Activated naive CD4-positive, alpha-beta T cell treated with anti-CD3 and anti-CD28 coated beads, Interleukin-2, amount 10 ng/mL, durations not matched to agents 7 days and 5 days (primary cell): ENCODE results near the gene PPP1R8.
A peak's percentile ranks its signal among the peaks of the same experiment; 100 is the strongest.
"Not testable (repeated sequence)": the region's sequence is repeated elsewhere in the genome, so short reads cannot be mapped to it uniquely, and the experiment has no call there.

Experiments
- CTCF ChIA-PET: fragments of 350-600 bp; sonication (Branson Sonifier 250); formaldehyde crosslinking; loops from one replicate; lab custom pipeline; 2021; ENCODE audit warnings: antibody characterized with exemption; lab: Charles Lee
- DNase-seq: peaks from one replicate; pipeline ENCODE4 v3.0.0-alpha.2; 2020
- H3K27ac Mint-ChIP-seq: one replicate; pipeline ENCODE4 v1.8.0; 2021; ENCODE audit warnings: mild to moderate bottlenecking, moderate library complexity, mixed read lengths
- H3K27me3 Mint-ChIP-seq: one replicate; pipeline ENCODE4 v1.8.0; 2021; ENCODE audit warnings: mild to moderate bottlenecking, mixed read lengths
- H3K36me3 Mint-ChIP-seq: one replicate; pipeline ENCODE4 v1.8.0; 2021; ENCODE audit warnings: mixed read lengths
- H3K4me1 Mint-ChIP-seq: one replicate; pipeline ENCODE4 v1.8.0; 2021; ENCODE audit warnings: mixed read lengths
- H3K4me3 Mint-ChIP-seq: one replicate; pipeline ENCODE4 v1.8.0; 2021; ENCODE audit warnings: mild to moderate bottlenecking, moderate library complexity, mixed read lengths
- H3K9me3 Mint-ChIP-seq: one replicate; pipeline ENCODE4 v1.8.0; 2021; ENCODE audit warnings: mixed read lengths

Gene PPP1R8

GRCh38 chr1:27830621-27831440 lies at the start of gene PPP1R8:
Gene PPP1R8 (plus strand): TSS chr1:27830782. CDS start chr1:27830836, 54 bp downstream.
- Mint-ChIP-seq H3K9me3 (no peaks in the 10 kb centered on the region), H3K4me3 (peak within 1 kb of the TSS; percentile 93), H3K4me1 (peaks cover 37% of the 10 kb centered on the region), H3K36me3 (peaks cover 21% of the 10 kb centered on the region), H3K27ac (peak within 1 kb of the TSS; percentile 89), H3K27me3 (no peaks in the 10 kb centered on the region)
- CTCF ChIA-PET: interaction anchor here (0.6 kb wide), 2 partner anchors 8 to 194 kb away, joined by 3 read pairs; no protein-coding TSS in a partner anchor
- peak; percentile 91 for DNase-seq

GRCh38 chr1:27782950-27783349 lies 47.6 kb upstream of the PPP1R8 start:
- Mint-ChIP-seq H3K27me3 (no peaks in the 10 kb centered on the region), H3K4me3 (no peak overlapping the region), H3K36me3 (peaks cover 6% of the 10 kb centered on the region), H3K4me1 (peaks cover 2% of the 10 kb centered on the region), H3K9me3 (no peaks in the 10 kb centered on the region), H3K27ac (no peak overlapping the region)
- CTCF ChIA-PET: no interaction called here
- DNase-seq: no peak

DNA sequence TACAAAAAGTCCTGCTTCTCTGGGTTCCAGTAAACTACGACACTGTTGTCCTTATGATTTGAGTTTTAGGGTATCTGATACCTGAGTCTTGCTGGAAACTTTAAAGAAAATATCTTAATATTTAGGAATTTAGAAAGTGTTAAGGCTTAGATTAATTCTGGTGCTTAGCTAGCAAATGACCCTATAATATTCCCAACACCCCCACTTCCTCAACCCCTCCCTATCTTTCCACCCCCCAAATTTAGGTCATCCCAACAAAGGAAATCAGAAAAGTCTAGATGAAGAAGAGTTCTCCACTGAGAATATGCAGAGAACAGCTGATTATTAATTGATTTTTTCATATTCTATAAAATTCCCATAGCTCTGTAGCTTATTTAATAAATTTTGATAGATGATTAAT lies 45.9 kb upstream of the PPP1R8 start:
- Mint-ChIP-seq H3K4me1 (peaks cover 2% of the 10 kb centered on the region), H3K27me3 (no peaks in the 10 kb centered on the region), H3K36me3 (peaks cover 5% of the 10 kb centered on the region), H3K27ac (no peak overlapping the region), H3K9me3 (no peaks in the 10 kb centered on the region), H3K4me3 (no peak overlapping the region)
- no peak for DNase-seq
- CTCF ChIA-PET: interaction anchor here (0.9 to 1.3 kb wide), 2 partner anchors 88 to 368 kb away, joined by 3 read pairs; no protein-coding TSS in a partner anchor

DNA sequence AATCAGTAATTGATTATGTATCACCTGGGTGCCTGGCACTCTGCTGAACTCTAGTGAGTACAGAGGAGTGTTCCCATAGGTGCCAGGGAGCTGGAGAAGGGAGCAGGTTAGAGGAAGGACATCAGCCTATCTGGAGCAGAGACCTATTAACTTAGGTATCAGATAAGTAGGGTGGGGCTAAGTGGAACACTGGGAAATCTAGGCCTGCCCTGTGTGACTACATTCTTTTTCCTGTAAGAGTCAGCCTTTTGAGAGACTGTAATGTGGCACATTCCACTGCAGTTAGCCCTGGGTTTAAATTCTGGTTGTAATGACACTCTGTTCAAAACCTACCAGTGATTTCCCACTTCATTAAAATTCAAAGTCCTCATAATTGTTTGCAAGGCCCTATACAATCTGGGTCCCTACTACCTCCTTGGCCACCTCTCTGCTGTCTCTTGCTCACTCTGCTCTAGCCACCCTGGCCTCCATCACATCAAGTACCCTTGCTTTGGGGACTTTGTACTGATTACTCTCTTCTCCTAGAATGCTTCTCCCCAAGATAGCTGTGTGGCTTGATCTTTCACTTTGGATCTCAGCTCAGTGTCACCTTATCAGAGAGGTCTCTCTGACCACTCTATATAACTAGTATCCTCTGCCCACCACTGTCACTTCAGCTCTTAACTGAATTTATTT lies 44.7 kb upstream of the PPP1R8 start:
- Mint-ChIP-seq H3K27ac (no peak overlapping the region), H3K4me3 (no peak overlapping the region), H3K36me3 (peaks cover 15% of the 10 kb centered on the region), H3K27me3 (no peaks in the 10 kb centered on the region), H3K9me3 (no peaks in the 10 kb centered on the region), H3K4me1 (peaks cover 2% of the 10 kb centered on the region)
- CTCF ChIA-PET: interaction anchor here (1.3 kb wide), 1 partner anchor 90 kb away, joined by 3 read pairs; no protein-coding TSS in a partner anchor
- no peak for DNase-seq

DNA sequence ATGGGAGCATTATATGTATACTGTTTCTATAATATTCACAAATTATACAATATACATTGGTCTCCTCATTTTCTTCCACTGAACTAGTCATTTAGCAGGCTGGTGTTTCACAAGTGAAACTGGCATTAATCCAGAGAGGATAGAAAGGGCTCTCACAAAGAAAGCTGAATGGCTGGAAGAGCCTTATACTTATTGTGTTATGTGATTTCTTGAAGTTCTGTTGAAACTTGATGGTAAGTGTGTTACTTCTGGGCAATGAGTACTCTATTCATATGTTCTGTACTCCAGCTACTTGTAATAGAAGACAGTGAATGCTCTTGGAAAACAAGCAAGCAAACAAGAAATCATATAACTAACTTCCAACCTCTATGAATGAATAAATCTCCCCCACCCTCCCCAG lies 42.7 kb upstream of the PPP1R8 start:
- no peak for DNase-seq

DNA sequence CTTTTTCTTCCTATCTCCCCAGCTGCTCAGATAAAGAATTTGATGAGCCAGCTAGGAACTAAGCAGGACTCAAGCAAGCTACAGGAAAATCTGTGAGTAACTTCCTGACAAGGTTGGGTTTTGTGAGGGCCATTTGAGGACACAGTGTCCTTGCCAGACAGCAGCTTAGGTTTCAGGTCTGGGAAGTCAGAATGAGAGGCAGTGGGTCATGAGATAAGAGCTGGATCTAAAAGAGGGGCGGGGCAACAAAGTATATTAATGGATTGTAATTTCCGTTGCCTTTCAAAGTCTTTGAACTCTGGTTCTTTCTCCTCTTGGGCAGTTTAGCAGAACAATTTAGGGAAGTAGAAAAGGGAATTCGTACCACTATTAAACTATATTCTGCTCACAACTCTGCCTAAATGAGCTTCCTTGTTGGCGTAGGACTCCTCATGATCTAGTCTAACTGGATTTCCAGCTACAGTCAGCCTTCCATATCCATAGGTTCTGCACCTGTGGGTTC lies 41.0 kb upstream of the PPP1R8 start:
- H3K4me1 Mint-ChIP-seq: no peaks in the 10 kb centered on the region
- H3K27ac Mint-ChIP-seq: no peak overlapping the region
- H3K4me3 Mint-ChIP-seq: no peak overlapping the region
- H3K36me3 Mint-ChIP-seq: peaks cover 26% of the 10 kb centered on the region
- H3K27me3 Mint-ChIP-seq: no peaks in the 10 kb centered on the region
- CTCF ChIA-PET: no interaction called here
- no peaks in the 10 kb centered on the region for H3K9me3 Mint-ChIP-seq
- no peak for DNase-seq

More for the DNA sequence above, 42.7 kb upstream of the PPP1R8 start:
- CTCF ChIA-PET: no interaction called here
- H3K27me3 Mint-ChIP-seq: no peaks in the 10 kb centered on the region
- H3K4me1 Mint-ChIP-seq: peaks cover 2% of the 10 kb centered on the region
- H3K27ac Mint-ChIP-seq: no peak overlapping the region
- peaks cover 13% of the 10 kb centered on the region for H3K36me3 Mint-ChIP-seq
- no peak overlapping the region for H3K4me3 Mint-ChIP-seq
- no peaks in the 10 kb centered on the region for H3K9me3 Mint-ChIP-seq

DNA sequence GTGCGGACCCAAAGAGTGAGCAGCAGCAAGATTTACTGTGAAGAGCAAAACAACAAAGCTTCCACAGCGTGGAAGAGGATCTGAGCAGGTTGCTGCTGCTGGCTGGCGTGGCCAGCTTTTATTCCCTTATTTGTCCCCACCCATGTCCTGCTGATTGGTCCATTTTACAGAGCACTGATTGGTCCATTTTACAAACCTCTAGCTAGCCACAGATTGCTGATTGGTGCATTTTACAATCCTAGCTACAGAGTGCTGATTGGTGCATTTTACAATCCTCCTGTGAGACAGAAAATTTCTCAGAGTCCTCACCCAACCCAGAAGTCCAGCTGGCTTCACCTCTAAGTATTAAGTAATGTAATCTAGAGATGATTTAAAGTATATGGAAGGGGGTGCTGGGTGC lies 40.3 kb upstream of the PPP1R8 start:
- H3K9me3 Mint-ChIP-seq, H3K4me3 Mint-ChIP-seq, H3K27me3 Mint-ChIP-seq, CTCF ChIA-PET, DNase-seq, H3K27ac Mint-ChIP-seq, H3K4me1 Mint-ChIP-seq: not testable (repeated sequence)
- H3K36me3 Mint-ChIP-seq: peaks cover 30% of the 10 kb centered on the region

- H3K27me3 Mint-ChIP-seq: no peaks in the 10 kb centered on the region
- H3K36me3 Mint-ChIP-seq: peaks cover 46% of the 10 kb centered on the region
- no peaks in the 10 kb centered on the region for H3K4me1 Mint-ChIP-seq
- no peak overlapping the region for H3K27ac Mint-ChIP-seq
- H3K9me3 Mint-ChIP-seq: no peaks in the 10 kb centered on the region
- H3K4me3 Mint-ChIP-seq: no peak overlapping the region
- CTCF ChIA-PET: no interaction called here
- DNase-seq: no peak
Measured at GRCh38 chr1:27795601-27796000, 35.0 kb upstream of the PPP1R8 start.

GRCh38 chr1:27804791-27805190 lies 25.8 kb upstream of the PPP1R8 start:
- Mint-ChIP-seq H3K4me3 (no peak overlapping the region), H3K36me3 (peaks cover 42% of the 10 kb centered on the region), H3K4me1 (no peaks in the 10 kb centered on the region), H3K27ac (no peak overlapping the region), H3K27me3 (no peaks in the 10 kb centered on the region), H3K9me3 (no peaks in the 10 kb centered on the region)
- no peak for DNase-seq
- CTCF ChIA-PET: no interaction called here

DNA sequence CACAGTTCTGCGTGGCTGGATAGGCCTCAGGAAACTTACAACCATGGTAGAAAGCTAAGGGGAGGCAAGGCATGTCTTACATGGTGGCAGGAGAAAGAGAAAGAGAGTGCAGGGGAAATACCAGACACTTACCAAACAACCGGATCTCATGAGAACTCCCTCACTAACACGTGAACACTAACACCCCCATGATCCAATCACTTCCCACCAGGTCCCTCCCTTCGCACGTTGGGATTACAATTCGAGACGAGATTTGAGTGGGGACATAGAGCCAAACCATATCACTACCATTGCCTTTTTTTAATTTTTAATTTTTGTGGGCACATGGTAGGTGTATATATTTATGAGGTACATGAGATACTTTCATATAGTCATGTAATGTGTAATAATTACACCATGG lies 23.8 kb upstream of the PPP1R8 start:
- Mint-ChIP-seq H3K36me3 (peaks cover 33% of the 10 kb centered on the region), H3K27ac (no peak overlapping the region)

DNA sequence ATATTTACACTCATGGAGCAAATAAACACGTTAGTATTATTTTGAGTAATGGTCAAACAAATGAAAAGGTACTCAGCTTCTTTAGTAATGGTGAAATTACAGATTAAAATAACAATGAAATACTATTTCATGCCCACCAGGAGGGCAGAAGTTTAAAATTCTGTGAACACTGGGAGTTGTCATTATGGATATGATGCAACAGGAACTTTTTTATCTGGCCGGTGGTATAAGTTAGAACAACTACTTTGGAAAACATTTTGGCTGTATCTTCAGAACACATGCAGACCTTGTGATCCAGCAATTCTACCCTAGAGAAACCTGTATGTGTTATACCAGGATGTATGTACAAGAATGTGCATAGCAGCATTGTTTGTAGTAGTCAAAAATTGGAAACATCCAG lies 23.2 kb upstream of the PPP1R8 start:
- CTCF ChIA-PET: no interaction called here
- Mint-ChIP-seq H3K27ac (no peak overlapping the region), H3K9me3 (no peaks in the 10 kb centered on the region), H3K4me3 (no peak overlapping the region), H3K27me3 (no peaks in the 10 kb centered on the region), H3K36me3 (peaks cover 31% of the 10 kb centered on the region), H3K4me1 (no peaks in the 10 kb centered on the region)
- DNase-seq: no peak

More for the DNA sequence above, 23.8 kb upstream of the PPP1R8 start:
- DNase-seq: no peak
- CTCF ChIA-PET: no interaction called here
- Mint-ChIP-seq H3K9me3 (no peaks in the 10 kb centered on the region), H3K27me3 (no peaks in the 10 kb centered on the region), H3K4me1 (no peaks in the 10 kb centered on the region), H3K4me3 (no peak overlapping the region)

DNA sequence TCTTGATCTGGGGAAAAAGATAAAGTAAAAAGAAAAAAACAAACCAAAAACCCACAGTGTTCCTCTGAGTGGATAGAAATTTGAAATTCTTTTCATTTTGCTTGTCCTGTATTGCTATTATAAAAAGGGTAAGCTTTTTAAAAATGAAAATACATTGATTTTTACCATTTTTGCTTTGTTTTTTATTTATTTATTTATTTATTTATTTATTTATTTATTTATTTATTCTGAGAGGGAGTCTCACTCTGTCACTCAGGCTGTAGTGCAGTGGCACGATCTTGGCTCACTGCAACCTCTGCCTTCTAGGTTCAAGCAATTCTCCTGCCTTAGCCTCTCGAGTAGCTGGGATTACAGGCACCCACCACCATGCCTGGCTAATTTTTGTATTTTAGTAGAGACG lies 22.5 kb upstream of the PPP1R8 start:
- H3K4me1 Mint-ChIP-seq, H3K9me3 Mint-ChIP-seq, CTCF ChIA-PET, DNase-seq, H3K27ac Mint-ChIP-seq, H3K4me3 Mint-ChIP-seq, H3K27me3 Mint-ChIP-seq: not testable (repeated sequence)
- H3K36me3 Mint-ChIP-seq: peaks cover 29% of the 10 kb centered on the region

GRCh38 chr1:27809883-27810282 lies 20.7 kb upstream of the PPP1R8 start:
- no peaks in the 10 kb centered on the region for H3K4me1 Mint-ChIP-seq
- H3K4me3 Mint-ChIP-seq: no peak overlapping the region
- DNase-seq: no peak
- H3K27me3 Mint-ChIP-seq: no peaks in the 10 kb centered on the region
- peaks cover 21% of the 10 kb centered on the region for H3K36me3 Mint-ChIP-seq
- CTCF ChIA-PET: no interaction called here
- no peaks in the 10 kb centered on the region for H3K9me3 Mint-ChIP-seq
- H3K27ac Mint-ChIP-seq: no peak overlapping the region

DNA sequence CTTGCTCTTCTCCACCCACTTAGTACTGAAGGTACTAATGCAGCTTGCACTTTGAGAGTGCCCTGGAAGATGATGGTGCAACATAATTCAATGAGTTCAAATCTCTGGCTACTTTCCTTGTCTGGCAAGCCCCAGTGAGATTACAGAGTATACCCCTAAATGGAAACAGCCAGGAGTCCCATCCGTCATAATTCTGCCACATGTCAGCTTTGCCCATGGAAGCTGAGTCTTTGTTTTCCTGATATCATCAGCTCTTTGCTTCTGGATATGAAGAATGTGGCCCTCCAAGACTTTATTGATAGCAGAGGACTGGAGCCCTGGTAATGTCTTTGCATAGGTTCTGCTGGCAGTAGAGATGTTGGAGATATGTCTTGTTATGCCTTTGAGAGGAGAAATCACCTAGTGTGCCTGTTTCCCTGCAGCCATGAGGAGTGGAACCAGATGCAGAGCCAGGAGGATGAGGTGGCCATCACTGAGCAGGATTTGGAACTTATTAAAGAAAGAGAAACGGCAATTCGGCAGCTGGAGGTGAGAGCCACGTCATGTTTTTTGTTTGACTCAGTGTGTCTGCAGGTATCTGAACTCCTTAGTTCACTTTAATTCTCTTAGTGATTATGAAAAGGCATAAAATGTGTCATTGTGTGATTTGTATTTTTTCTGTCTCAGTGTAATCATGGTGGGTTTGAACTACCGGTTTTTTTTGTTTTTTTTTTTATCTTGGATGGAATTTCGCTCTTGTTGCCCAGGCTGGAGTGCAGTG lies 18.7 kb upstream of the PPP1R8 start:
- H3K27ac Mint-ChIP-seq: peak overlapping the region; percentile 26
- H3K36me3 Mint-ChIP-seq: peaks cover 12% of the 10 kb centered on the region
- no peak overlapping the region for H3K4me3 Mint-ChIP-seq
- CTCF ChIA-PET: interaction anchor here (0.7 kb wide), 1 partner anchor 143 kb away, joined by 3 read pairs; no protein-coding TSS in a partner anchor
- H3K27me3 Mint-ChIP-seq: no peaks in the 10 kb centered on the region
- H3K9me3 Mint-ChIP-seq: no peaks in the 10 kb centered on the region
- DNase-seq: no peak
- no peaks in the 10 kb centered on the region for H3K4me1 Mint-ChIP-seq
